GM18873 (cell line): ENCODE data around the gene SLC2A9.

Source experiments
- ATAC-seq: cut with Tn5 transposase; IDR thresholded peaks from one replicate; pipeline ENCODE4 v1.9.1; 2021; ENCODE audit warnings: mild to moderate bottlenecking, moderate library complexity, moderate number of reproducible peaks; ENCODE audit not compliant: unreplicated experiment, low FRiP score

SLC2A9 gene

DNA sequence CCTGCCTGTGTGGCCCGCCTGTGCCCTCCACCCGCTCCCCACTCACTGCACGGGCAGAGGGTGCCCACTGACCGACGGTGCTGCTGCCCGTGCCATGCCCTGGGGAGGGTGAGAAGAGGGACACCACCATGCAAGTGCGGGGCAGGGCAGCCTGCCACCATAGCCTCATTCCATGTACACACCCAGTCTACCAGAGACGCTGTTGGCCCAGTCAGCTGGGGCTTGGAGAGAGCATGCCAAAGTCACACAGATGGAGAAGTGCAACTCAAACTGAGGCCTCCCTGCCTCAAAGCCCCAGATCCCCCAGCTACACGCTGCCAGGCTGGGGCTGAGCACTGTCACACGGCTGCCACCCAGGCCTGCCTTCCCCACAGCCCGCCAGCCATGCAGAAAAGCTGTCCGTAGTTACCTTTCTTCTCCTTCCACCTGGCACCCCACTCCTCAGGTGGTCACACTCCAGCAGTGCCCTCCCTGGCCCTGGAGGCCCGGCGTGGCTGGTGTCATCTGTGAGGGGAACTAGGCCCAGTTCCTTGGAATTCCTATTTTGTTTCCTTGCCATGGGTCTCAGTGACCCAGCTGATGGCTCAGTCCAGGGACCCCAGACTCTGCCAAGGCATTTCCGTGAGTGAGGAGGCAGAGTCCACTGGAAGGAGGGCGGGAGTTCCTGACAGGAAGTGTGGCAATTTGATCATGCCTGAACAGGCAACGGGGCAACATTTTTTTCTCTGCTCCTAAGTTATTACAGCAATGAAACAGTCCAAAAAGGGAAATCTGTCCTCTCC lies at the start of gene SLC2A9:
SLC2A9 (minus strand) TSS at position 627 of the 782 bp plus-strand sequence; CDS start at position 559, 68 bp downstream.
- ATAC-seq = no peak

GRCh38 chr4:10069075-10069642 lies 47.9 kb upstream of the SLC2A9 start:
- ATAC-seq = no peak

GRCh38 chr4:10066670-10067651 lies 45.7 kb upstream of the SLC2A9 start:
- ATAC-seq = no peak

GRCh38 chr4:10066206-10066605 lies 44.9 kb upstream of the SLC2A9 start:
- ATAC-seq = no peak

GRCh38 chr4:10063544-10064300 lies 42.4 kb upstream of the SLC2A9 start:
- ATAC-seq = no peak

DNA sequence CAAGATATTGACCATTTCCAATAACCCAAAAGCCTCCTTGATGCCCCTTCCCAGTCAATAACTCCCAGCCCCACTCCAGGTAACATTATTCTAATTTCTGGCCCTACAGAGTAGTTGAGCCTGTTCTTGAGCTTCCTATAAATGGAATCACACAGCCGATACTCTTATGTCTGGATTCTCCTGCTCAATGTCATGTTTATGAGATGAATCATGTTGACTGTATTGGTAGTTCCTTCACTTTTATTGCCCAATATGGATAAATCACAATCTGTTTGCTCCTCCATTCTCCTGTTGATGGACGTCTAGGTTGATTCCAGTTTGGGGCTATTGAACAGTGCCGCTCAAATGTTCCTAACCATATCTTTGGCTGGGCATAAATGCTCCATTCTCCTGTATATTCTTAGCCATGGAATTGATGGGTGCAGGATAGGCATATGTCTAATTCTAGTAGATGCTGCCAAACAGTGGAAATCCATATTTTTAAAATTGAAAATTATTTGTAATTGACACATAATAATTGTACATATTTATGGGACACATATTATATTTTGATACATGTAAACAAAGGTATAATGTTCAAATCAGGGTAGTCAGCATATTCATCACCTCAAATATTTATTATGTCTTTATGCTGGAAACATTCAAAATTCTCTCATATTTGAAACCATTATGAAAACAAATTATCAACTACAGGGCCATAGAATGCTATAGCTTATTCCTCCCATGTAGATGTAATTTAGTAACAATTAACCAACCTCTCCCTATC lies 40.5 kb upstream of the SLC2A9 start:
- ATAC-seq = no peak

DNA sequence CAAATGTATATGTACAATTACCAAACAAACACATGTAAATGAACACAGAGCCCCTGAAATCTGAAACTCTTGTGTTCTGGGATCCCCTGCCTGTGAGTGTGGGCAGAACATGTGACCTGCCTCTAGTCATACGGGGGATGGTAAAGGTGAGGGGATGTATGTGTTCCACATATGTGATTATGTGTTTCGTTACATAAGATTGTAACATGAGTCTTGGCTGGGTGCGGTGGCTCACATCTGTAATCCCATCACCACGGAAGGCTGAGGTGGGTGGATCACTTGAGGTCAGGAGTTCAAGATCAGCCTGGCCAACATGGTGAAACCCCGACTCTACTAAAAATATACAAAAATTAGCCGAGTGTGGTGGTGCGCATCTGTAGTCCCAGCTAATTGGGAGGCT lies 37.1 kb upstream of the SLC2A9 start:
- no peak for ATAC-seq

- ATAC-seq = no peak
These were observed 35.7 kb upstream of the SLC2A9 start for GRCh38 chr4:10057023-10057395.

GRCh38 chr4:10056334-10057022 lies 35.2 kb upstream of the SLC2A9 start:
- ATAC-seq = no peak

GRCh38 chr4:10055871-10056270 lies 34.6 kb upstream of the SLC2A9 start:
- ATAC-seq = no peak

DNA sequence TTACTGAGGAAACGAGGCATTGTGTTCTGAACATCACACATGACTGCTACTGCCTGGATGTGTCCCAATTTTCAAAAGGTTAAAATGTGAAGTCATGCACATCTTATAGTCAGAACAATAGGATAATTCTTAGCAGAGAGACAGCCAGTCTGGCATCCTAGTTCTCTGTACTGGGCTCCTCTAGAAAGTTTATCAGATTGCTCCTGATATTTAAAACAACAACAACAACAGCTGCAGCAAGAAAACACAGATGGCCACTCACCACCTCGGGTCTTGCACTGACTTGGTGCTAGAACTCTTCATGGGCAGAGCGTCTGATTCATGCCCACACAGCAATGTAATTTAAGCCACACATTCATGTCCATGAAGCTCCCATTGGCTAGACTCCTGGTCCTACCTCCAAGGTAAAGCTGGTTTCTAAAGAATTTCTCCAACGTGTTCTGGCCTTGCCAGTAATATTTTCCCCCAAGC lies 33.3 kb upstream of the SLC2A9 start:
- no peak for ATAC-seq

- no peak for ATAC-seq
These were observed 32.5 kb upstream of the SLC2A9 start for GRCh38 chr4:10053635-10054453.

DNA sequence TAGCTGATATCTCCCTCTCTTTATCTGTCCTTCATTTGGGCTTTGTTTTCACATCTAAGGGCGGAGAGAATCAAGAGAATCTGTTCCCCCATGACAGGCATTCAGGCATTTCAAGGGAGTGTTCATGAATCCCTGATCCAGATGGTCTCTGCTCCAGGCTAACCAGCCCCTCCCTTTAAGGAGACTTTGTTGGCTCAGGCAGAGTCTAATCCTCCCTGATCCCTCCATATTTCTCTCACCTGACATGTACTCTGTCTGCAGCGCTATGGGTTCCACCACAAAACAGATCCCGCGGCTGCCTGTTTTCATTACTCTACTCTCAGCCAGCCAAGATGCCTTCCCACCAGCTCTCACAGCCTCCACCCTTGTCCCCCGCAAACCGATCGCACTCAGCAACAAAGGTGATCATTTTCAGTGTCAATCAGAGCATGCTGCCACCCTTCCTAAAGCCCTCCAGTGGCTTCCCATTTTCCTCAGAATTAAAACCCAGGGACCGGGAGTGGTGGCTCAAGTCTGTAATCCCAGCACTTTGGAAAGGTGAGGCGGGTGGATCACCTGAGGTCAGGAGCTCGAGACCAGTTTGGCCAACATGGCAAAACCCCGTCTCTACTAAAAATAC lies 30.3 kb upstream of the SLC2A9 start:
- no peak for ATAC-seq

GRCh38 chr4:10050721-10051120 lies 29.4 kb upstream of the SLC2A9 start:
- no peak for ATAC-seq

DNA sequence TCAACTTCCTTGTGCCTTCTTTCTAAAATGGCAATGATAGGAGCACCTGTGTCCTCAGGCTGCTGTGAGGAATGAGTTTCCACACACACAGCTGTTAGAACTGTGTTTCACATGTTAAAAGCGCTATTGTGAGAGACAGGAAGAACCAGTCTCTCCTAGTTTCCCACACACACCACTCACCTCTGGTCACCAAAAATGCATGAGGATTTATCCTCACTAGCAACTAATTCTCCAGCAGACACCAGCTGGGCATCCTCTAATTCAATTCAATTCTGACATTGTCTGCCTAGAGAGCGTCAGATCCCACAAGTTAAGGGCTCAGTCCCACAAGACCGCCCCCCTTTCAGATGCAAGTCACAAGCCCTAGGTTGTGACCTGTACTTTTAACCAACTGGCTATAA lies 29.0 kb upstream of the SLC2A9 start:
- ATAC-seq = no peak

DNA sequence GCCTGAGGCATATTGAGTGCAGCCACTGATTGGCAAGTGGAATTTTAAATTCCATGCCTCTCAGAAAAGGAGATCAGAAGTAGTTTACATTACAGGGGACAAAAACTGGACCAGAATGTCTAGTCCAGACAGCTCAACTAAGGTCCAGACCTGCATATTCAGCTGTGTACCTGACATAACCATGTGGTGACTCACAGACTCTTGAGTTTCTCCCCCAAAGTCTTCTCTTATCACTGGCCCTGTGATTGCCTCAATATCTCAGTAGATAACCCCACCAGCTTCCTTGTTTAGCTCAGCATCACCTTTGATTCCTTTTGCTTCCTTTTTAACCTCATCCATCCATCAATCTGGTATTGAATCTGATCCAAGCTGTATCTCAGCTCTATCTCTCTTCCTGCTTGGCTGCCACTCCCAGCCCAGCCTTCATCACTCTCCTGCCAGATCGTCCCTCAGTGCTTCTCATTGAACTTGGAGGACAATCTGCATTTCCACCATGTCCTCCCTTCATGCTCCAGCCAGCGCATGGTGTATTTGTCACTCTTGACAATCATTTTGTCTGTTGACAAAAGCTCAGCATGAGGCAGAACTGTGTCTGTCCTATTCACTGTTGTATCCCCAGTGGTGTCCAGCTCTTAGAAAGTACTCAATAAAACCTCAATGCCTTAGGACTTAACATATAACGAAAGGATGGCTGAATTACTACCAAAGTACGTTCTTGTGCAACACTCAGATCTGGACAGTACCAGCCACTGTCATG lies 27.8 kb upstream of the SLC2A9 start:
- ATAC-seq = no peak

DNA sequence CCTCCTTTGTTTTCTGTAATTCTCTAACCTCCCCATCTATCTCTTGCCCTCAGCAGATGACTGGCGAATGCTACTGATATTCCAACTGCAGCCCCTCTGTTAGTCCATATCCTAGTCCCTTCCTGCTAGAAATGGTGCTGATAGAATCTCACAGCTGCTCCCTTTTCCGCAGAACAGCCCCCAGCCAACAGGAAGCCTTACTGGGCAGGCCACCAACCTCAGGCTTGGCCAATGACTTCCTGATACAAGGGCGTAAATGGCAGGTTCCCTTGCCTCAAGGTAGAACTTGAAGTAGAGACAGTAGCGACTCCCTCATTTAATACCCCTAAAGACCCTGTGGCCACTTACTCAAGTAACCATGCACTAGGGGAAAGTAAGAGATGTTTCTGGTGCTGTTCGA lies 26.7 kb upstream of the SLC2A9 start:
- no peak for ATAC-seq
